Left kidney (tissue), 2 donors: ENCODE measurements around the gene ANKRD62. TPM values are rescaled to one million over a fixed set of nuclear protein-coding genes. Genes with fewer than 3 reads are reported as not detected.
"Not testable (repeated sequence)": the region's sequence is repeated elsewhere in the genome, so short reads cannot be mapped to it uniquely, and the experiment has no call there.

Experiments
- DNase-seq: peaks from one replicate; pipeline ENCODE4 v3.0.0-alpha.2; 2013
- polyA plus RNA-seq: library from polyadenylated mRNA; unstranded; fragments of 120-200 nt; gene quantifications from one replicate; pipeline ENCODE4 v1.2.1, GENCODE V29; 2013; ENCODE audit not compliant: insufficient read length

The ANKRD62 gene
- polyA plus RNA-seq, 1 donor: 0.10 TPM

DNA sequence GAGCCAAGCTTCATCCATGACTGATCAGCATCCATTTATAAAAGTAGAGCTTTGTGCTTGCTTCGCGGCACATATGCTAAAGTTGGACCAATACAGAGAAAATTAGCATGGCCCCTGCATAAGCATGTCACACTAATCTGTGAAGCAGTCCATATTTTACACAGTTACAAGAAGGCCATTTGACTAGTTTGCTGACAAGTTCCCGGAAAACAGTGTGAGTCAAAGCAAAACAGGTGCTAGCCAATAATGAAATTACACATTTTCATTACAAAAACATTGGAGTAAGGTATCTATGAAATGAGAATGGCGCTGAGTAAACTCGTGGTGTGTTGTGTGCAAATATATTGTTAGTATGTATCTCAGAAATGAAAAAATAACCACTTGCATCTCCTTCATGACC, 4.7 kb downstream of the ANKRD62 start:
- DNase-seq: no peak

DNA sequence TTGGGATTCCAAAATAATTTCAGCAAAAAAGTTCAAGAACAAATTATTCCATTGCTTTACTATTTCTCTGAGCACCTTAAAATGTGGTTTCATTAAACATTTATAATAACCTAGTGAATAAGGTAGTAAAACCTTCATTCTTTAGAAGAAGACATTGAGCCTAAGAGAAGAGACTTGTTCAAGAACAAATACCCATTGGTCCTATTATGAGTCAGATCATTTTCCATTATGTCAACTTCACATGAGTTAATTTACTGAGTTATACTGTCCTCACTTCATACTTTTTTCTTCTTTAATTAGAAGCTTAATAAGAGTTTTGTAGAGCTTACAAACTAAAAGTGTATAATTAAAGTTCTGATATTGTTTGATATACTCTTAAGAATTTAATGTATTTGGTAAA, 5.5 kb downstream of the ANKRD62 start:
- no peak for DNase-seq

DNA sequence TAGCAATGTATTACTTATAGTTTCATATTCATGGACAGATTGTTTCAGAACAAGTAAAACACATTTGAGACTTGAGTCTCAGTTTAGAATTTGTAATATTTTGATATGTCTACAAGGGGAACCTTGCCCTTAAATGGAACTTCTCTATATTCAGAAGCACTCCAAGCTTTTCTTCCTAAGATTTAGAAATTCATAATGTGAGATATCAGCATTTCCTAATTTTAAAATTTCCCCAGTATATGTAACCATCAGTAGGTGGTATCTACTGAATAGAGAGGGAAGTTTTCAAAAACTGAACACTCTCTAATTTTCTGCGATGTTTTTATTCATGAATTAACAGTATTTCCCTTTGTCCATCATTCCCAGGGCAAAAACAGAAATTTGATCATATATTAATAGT, 7.6 kb downstream of the ANKRD62 start:
- DNase-seq: no peak

DNA sequence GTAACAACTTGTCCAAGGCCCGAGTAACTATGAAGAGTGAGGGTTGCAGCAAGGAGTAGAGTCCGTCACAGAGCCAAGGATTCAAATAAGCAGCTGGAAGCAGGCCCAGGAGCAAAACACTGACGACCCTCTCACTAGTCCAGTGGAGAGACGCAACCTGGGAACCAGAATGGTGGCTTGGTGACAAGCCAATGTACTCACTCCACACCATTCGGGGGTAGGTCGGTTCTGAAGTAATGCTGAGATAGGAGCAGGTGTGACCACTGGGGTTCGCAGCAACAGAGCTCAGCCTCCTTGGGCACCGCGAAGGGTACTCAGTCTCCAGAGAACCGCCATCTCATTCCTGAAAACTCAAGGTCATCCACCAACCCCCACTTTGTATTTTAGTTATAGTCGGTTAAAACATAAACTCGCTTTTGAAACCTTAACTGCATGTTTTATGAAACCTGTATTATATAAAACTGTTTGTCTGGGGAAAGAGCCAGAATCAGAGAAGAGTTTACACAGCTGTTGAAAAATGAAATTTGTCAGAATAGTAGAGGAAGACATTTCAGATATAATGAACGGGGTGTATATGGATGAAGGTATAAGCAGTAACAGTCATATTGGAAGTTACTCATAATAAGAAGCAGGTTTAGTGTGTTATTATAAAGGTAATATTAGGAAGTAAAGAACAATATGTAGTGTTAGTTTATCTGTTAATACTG, 8.6 kb downstream of the ANKRD62 start:
- DNase-seq: no peak

DNA sequence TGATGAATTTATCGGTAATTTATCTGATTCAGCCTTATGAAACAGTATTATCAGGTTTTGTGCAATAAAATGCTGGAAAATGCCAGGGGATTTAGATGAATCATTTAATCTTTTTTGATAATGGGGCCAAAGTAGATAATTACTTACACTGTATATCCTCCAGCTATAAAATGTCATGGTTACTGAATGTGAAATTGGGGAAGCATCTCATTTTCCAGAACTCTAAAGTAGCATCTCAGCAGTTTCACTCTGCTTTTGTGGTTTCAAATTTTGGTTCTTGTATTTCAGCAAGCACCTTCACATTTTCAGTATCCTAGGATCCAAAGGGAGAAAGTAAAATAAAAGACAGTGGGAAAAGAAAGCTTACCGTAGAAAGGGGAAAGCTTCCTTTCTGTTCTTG, 12.8 kb downstream of the ANKRD62 start:
- DNase-seq: no peak

DNA sequence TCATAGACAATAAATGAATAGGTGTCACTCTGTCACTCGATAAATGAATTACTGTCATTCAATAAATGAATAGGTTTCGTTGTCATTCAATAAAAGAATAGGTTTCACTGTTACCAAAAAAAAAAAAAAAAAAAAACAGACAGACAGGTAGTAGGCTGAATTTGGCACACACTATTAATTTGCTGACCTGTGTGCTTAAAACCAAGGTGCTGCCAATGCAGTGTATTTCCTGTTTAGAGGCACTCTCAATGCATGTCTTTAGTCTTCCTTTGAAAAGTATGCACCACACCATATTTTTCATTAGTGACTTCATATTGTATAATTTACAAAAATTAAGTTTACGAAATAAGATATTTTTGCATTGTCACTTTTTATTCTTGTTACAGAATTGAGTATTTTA, 16.2 kb downstream of the ANKRD62 start:
- DNase-seq: no peak

DNA sequence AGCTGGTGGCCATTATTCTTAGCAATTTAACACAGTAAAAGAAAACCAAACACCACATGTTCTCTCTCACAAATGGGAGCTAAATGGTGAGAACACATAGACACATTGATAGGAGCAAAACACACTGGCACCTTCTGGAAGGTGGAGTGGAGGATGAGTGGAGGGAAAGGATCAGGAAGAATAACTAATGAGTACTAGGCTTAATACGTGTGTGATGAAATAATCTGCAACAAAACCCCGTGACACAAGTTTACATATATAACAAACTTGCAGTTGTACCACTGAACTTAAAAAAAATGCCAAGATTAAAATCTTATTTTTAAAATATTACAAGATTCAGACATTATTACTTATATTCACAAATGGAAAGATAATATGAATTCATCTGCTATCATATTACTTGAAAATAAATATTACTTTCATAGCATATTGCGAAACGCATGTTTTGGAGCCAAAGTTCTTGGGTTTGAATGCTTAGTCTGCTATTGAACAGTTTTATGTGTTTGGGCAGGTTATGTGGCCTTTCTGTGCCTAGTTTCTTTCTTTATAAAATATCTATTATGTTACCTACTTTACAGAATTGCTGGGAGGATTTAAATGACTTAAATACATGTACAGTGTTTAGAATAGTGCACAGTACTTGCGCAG, 20.5 kb downstream of the ANKRD62 start:
- DNase-seq: no peak

DNA sequence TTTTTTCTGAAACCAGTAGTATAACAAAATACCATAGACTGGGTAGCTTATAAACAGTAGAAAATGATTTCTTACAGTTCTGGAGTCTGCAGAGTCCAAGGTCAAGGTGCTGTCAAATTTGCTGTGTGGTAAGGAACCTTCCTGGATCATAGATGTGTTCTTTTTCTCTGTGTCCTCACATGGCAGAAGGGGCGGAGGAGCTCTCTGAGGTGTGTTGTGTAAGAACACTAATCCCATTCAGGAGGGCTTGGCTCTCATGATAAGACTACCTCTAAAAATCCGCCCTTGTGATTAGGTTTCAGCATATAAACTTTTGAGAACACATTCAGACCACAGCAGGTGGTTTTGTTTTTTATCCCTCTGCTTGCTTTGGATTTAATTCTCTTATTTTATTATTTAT, 25.7 kb downstream of the ANKRD62 start:
- no peak for DNase-seq

DNA sequence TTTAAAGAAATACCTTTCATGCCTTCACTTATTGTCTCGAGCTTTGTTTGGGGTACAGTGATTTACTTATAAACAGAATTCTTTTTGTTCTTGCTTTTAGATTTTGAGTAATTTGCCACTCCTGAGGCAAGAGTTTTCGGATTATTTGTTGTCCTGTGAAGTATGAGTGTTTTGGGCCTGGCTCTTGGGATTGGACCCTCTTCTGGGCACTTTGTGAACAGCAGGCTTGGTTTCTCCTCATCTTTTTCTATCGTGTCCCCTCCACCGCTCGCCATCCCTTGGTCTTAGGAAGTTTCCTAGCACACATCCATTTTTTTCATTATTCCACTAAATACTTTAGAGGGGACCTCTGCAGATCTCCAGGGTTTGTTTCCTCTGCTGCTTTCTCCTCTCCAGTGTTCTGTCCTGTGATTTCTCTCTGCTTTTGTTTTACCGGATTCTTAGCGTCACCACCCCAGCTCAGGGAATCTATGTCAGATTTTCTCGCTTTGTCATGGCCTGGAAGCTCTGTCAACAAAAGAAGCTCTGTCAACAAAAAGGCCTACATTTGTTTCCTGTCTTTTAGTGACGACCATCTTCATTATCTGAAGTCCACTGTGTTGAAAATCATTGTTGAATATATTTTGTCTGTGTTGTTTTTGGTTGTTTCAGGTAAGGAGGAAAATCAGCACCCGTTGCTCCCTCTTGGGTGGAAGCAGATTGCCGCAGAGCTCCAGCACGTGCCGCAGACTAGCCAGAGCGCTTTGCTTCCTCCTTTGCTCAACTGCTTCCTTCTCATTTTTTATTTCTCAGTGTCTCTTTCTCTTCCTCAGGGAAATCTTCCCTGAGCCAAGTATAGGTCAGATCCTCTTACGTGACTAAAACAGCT, 27.8 kb downstream of the ANKRD62 start:
- no peak for DNase-seq

DNA sequence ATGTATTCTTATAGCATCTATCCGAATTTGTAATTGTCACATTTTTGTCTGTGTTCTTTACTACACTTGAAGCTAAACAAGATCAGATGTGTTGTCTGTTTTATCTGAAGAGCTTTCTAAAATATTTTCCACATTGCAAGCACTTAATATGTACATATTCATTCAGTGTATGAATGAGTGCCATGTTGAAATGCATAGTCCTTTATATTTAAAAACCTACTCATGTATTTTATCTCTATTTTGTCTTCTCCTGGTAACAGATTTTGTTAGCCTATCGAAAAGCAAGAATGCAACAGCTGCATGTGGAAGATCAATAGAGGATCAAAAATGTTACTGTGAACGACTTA, 28.4 kb downstream of the ANKRD62 start:
- DNase-seq: not testable (repeated sequence)

DNA sequence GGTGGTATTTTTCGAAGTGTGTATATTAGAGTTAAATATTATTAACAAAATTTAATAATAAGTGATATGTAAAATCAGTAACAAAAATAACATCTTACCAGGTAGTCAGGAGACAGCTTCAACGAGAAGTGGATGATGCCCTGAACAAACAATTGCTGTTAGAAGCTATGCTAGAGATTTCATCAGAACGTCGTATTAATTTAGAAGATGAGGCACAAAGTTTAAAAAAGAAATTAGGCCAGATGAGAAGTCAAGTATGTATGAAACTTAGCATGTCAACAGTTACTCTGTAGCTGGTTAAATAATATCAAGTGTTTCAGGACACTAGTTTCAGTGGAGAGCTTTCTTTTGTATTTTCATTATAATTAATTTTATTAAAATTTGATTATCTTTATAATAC, 34.0 kb downstream of the ANKRD62 start:
- DNase-seq: not testable (repeated sequence)

DNA sequence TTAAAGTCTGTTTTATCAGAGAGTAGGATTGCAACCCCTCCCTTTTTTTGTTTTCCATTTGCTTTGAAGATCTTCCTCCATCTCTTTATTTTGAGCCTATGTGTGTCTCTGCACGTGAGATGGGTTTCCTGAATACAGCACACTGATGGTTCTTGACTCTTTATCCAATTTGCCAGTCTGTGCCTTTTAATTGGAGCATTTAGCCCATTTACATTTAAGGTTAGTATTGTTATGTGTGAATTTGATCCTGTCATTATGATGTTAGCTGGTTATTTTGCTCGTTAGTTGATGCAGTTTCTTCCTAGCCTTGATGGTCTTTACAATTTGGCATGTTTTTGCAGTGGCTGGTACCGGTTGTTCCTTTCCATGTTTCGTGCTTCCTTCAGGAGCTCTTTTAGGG, 45.2 kb downstream of the ANKRD62 start:
- DNase-seq: not testable (repeated sequence)

DNA sequence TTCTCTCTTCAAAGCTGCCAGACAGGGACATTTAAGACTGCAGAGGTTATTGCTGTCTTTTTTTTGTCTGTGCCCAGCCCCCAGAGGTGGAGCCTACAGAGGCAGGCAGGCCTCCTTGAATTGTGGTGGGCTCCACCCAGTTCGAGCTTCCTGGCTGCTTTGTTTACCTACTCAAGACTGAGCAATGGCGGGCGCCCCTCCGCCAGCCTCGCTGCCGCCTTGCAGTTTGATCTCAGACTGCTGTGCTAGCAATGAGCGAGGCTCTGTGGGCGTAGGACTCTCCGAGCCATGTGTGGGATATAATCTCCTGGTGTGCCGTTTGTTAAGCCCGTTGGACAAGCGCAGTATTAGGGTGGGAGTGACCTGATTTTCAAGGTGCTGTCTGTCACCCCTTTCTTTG, 47.2 kb downstream of the ANKRD62 start:
- not testable (repeated sequence) for DNase-seq

DNA sequence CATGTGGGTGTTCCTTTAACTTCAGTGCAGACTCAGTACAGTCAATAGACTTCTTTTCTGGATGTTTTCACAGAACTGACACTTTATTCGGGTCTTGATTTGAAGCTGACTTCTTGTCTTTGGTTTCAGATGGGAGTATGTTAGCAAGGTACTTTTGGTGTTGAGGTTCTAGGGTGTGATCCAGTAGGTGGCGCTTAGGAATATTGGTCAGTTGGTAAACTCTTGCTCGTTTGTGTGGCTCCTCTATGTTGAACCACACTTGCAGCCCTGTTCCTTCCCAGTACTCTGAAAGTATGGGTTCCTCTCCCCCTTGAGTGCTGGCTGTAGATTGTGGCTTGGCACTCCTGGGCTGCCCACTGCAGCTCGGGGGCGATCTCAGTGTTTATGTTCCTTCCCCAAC, 48.1 kb downstream of the ANKRD62 start:
- DNase-seq: not testable (repeated sequence)

DNA sequence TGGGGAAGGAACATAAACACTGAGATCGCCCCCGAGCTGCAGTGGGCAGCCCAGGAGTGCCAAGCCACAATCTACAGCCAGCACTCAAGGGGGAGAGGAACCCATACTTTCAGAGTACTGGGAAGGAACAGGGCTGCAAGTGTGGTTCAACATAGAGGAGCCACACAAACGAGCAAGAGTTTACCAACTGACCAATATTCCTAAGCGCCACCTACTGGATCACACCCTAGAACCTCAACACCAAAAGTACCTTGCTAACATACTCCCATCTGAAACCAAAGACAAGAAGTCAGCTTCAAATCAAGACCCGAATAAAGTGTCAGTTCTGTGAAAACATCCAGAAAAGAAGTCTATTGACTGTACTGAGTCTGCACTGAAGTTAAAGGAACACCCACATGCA, 55.8 kb downstream of the ANKRD62 start:
- not testable (repeated sequence) for DNase-seq

DNA sequence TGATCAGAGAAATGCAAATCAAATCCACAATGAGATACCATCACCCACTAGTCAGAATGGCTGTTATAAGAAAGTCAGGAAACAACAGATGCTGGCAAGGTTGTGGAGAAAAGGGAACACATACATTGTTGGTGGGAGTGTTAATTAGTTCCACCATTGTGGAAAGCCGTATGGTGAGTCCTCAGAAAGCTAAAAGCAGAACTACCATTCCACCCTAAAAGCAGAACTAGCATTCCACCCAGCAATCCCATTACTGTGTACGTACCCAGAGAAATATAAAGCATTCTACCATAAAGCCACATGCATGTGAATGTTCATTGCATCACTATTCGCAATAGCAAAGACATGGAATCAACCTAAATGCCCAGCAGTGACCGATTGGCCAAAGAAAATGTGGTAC, 60.7 kb downstream of the ANKRD62 start:
- DNase-seq: no peak

DNA sequence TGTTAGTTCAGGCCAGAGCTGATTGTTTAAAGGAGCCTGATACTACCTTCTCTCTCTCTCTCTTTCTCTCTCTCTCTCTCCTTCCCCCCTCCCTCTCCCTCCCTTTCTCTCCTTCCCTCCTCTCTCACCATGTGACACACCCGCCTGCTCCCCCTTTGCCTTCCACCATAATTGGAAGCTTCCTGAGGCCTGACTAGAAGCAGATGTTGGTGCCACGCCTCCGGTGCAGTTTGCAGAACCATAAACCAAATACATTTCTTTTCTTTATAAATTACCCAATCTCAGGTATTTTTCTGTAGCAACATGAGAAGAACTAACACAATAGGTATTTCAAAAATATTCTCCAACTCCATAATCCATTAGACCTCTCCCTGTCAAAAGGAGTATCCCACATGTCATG, 62.4 kb downstream of the ANKRD62 start:
- DNase-seq: no peak

DNA sequence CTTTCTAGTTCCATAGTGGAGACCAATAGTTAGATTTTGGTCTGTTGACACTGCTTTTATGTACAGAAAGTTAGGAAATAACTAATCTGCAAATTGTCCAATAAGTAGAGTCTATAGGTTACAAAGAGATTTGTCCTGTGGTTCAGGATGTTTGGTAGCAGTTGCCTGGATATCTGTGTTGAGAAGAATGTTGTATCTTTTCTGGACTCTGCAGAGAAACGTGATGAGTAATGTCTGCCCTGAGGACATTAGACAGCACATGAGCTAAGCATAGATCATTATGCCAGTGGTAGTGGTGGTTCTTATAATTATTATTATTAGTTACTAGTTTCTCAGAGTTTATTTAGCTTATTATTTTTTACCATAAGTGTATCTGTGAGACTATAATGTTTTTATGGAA, 65.8 kb downstream of the ANKRD62 start:
- DNase-seq: no peak

DNA sequence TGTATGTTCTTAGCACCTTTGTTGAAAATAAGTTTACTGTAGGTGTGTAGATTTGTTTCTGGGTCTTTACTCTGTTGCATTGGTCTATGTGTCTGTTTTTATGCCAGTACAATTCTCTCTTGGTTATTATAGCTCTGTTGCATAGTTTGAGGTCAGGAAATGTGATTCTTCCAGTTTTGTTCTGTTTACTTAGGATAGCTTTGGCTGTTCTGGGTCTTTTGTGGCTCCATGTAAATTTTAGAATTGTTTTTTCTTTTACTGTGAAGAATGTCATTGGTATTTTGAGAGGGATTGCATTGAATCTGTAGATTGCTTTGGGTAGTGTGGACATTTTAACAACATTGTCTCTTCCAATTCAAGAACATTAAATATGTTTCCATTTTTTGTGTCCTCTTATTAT, 69.1 kb downstream of the ANKRD62 start:
- DNase-seq: no peak

DNA sequence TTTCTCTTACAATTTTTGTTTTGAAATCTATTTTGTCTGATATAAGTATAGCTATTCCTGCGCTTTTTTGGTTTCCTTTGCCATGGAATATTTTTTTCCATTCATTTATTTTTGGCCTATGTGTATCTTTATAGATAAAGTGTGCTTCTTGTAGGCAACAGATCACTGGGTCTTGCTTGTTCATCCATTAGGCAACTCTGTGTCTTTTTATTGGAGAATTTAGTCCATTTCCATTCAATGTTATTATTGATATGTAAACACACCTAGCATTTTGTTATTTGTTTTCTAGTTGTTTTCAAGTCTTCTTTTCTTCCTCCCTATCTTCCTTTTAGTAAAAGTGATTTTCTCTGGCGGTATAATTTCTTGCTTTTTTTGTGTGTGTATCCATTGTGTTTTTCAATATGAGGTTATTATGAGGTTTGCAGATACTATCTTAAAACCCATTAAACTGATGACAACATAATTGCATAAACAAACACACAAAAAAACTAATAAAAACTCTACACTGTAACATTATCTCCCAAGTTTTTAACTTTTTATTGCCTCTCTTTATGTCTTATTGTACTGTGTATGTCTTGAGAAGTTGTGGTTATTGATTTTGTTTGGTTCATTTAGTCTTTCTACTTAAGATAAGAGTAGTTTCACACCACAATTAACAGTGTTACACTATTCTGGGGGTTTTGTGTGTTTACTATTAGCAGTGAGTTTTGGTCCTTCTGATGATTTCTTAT, 71.6 kb downstream of the ANKRD62 start:
- DNase-seq: no peak
